Panc1 (cell line): ENCODE data around the gene ASPSCR1. TPM values are rescaled to one million over a fixed set of nuclear protein-coding genes. Genes with fewer than 3 reads are reported as not detected.

ENCODE experiments used
- ATAC-seq: fragments of 200-7000 bp; cut with Tn5 transposase; 2 replicates; pipeline ENCODE4 v1.9.1; 2020; ENCODE audit warnings: mild to moderate bottlenecking, moderate library complexity
- BruUV-seq: library from RNA; stranded (reverse); fragments of 400-500 nt; replicated peaks from 2 replicates; lab custom pipeline; 2021; lab: Mats Ljungman, UMichigan
- CTCF ChIA-PET: fragments of 300-600 bp; sonication (Branson Sonifier 250); formaldehyde crosslinking; loops from one replicate; lab custom pipeline; 2022; ENCODE audit warnings: antibody characterized with exemption; lab: Charles Lee
- POLR2A ChIA-PET: fragments of 300-600 bp; sonication (Branson Sonifier 250); formaldehyde crosslinking; loops from one replicate; lab custom pipeline; 2022; ENCODE audit warnings: antibody characterized with exemption; lab: Charles Lee
- DNase-seq: peaks from one replicate; pipeline ENCODE4 v3.0.0-alpha.2; 2010; ENCODE audit warnings: low read depth, low spot score
- H3K27ac ChIP-seq: 2 replicates; pipeline ENCODE4 v1.5.1; 2011; ENCODE audit warnings: mild to moderate bottlenecking, low read length, inconsistent platforms
- H3K27me3 ChIP-seq: fragments of 200-500 bp; sonication (Bioruptor generic); 2 replicates; pipeline ENCODE4 v1.6.0; 2014; ENCODE audit warnings: low read length, inconsistent platforms; ENCODE audit not compliant: control insufficient read depth, insufficient read depth
- H3K36me3 ChIP-seq: fragments of 200-500 bp; sonication (Bioruptor generic); 2 replicates; pipeline ENCODE4 v1.5.1; 2014; ENCODE audit warnings: inconsistent platforms, mild to moderate bottlenecking, low read length, moderate library complexity; ENCODE audit not compliant: control insufficient read depth, insufficient read depth
- H3K4me1 ChIP-seq: 2 replicates; pipeline ENCODE4 v1.5.1; 2011; ENCODE audit warnings: inconsistent platforms, mild to moderate bottlenecking, low read length, moderate library complexity; ENCODE audit not compliant: control insufficient read depth, insufficient read depth
- H3K4me3 ChIP-seq, 2 experiments: 2 replicates each; pipeline ENCODE4 v1.5.1; 2011 to 2012; ENCODE audit warnings: low read depth in 2 of 2, low read length in 2 of 2, mild to moderate bottlenecking in 2 of 2, inconsistent platforms in 1 of 2, moderate library complexity in 1 of 2
- H3K9me3 ChIP-seq: fragments of 200-500 bp; sonication (Bioruptor generic); 2 replicates; pipeline ENCODE4 v1.5.1; 2014; ENCODE audit warnings: low read depth, mild to moderate bottlenecking, inconsistent platforms, low read length, moderate library complexity; ENCODE audit not compliant: control insufficient read depth, insufficient read depth
- POLR2AphosphoS5 ChIP-seq: IDR thresholded peaks from 2 replicates; pipeline ENCODE4 v1.6.1; 2012; ENCODE audit warnings: mild to moderate bottlenecking, low read depth, low read length, moderate library complexity
- REST ChIP-seq, 2 experiments: IDR thresholded peaks; 2 replicates each; pipeline ENCODE4 v1.6.1; 2011 to 2012; ENCODE audit warnings: low read depth in 2 of 2, control low read depth in 1 of 2, low read length in 1 of 2, mild to moderate bottlenecking in 1 of 2, moderate library complexity in 1 of 2; ENCODE audit not compliant: insufficient read depth in 1 of 2
- SIN3A ChIP-seq: IDR thresholded peaks from 2 replicates; pipeline ENCODE4 v1.6.1; 2012; ENCODE audit warnings: low read depth, mild to moderate bottlenecking, low read length, moderate library complexity, borderline replicate concordance; ENCODE audit not compliant: insufficient read depth
- TCF7L2 ChIP-seq: IDR thresholded peaks from 2 replicates; pipeline ENCODE4 v1.6.1; 2011; ENCODE audit warnings: mild to moderate bottlenecking, low read depth, low read length, inconsistent platforms
- in situ Hi-C: cut with HindIII; loops from 2 replicates; pipeline ENCODE4 v1.10.0; 2016; ENCODE audit warnings: low sequenced_read_pairs, low pct_unique_long_range_greater_than_20kb
- intact Hi-C: fragments of 100-400 bp; cut with micrococcal nuclease; formaldehyde crosslinking; loops from one replicate; pipeline ENCODE4 v1.10.0; 2022; ENCODE audit not compliant: unreplicated experiment
- total RNA-seq: library from RNA; stranded (reverse); gene quantifications from one replicate; pipeline ENCODE4 v1.2.1, GENCODE V29; 2021; ENCODE audit not compliant: unreplicated experiment
- TF ChIP-seq, protein P1 (sequence below): fragments of 450-650 bp; IDR thresholded peaks from 2 replicates; pipeline ENCODE4 v1.5.1; 2017; ENCODE audit warnings: mild to moderate bottlenecking

Gene ASPSCR1
- total RNA-seq, 1 experiment from 2014 or later = 64.7 TPM

- Histone ChIP-seq H3K27ac (no peak overlapping the region), H3K36me3 (no peaks in the 10 kb centered on the region), H3K4me1 (no peaks in the 10 kb centered on the region), H3K4me3 (no peak overlapping the region), H3K9me3 (no peaks in the 10 kb centered on the region), H3K27me3 (no peaks in the 10 kb centered on the region)
- ChIA-PET POLR2A (interaction anchor here (0.6 kb wide), 1 partner anchor 17 kb away, joined by 5 read pairs; no protein-coding TSS in a partner anchor), CTCF (interaction anchor here (0.9 kb wide), 1 partner anchor 65 kb away, joined by 6 read pairs; no protein-coding TSS in a partner anchor)
- no peak for ATAC-seq
- in situ Hi-C loops (no loop called here), intact Hi-C loops (no loop called here)
- no peak for DNase-seq
- BruUV-seq = no TSS peak
- no peak for TF ChIP-seq SIN3A
- TF ChIP-seq, protein P1, sequence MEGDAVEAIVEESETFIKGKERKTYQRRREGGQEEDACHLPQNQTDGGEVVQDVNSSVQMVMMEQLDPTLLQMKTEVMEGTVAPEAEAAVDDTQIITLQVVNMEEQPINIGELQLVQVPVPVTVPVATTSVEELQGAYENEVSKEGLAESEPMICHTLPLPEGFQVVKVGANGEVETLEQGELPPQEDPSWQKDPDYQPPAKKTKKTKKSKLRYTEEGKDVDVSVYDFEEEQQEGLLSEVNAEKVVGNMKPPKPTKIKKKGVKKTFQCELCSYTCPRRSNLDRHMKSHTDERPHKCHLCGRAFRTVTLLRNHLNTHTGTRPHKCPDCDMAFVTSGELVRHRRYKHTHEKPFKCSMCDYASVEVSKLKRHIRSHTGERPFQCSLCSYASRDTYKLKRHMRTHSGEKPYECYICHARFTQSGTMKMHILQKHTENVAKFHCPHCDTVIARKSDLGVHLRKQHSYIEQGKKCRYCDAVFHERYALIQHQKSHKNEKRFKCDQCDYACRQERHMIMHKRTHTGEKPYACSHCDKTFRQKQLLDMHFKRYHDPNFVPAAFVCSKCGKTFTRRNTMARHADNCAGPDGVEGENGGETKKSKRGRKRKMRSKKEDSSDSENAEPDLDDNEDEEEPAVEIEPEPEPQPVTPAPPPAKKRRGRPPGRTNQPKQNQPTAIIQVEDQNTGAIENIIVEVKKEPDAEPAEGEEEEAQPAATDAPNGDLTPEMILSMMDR = no peak
- no peak for TF ChIP-seq REST (IDR thresholded peaks at IDR 0.05; ENCODE audit: insufficient read depth in 1 of 2, low read depth in 2 of 2, low read length in 1 of 2)
- no peak for TF ChIP-seq POLR2AphosphoS5
- TF ChIP-seq TCF7L2 = no peak
Measured at GRCh38 chr17:81950501-81950900, 26.9 kb upstream of the ASPSCR1 start.

DNA sequence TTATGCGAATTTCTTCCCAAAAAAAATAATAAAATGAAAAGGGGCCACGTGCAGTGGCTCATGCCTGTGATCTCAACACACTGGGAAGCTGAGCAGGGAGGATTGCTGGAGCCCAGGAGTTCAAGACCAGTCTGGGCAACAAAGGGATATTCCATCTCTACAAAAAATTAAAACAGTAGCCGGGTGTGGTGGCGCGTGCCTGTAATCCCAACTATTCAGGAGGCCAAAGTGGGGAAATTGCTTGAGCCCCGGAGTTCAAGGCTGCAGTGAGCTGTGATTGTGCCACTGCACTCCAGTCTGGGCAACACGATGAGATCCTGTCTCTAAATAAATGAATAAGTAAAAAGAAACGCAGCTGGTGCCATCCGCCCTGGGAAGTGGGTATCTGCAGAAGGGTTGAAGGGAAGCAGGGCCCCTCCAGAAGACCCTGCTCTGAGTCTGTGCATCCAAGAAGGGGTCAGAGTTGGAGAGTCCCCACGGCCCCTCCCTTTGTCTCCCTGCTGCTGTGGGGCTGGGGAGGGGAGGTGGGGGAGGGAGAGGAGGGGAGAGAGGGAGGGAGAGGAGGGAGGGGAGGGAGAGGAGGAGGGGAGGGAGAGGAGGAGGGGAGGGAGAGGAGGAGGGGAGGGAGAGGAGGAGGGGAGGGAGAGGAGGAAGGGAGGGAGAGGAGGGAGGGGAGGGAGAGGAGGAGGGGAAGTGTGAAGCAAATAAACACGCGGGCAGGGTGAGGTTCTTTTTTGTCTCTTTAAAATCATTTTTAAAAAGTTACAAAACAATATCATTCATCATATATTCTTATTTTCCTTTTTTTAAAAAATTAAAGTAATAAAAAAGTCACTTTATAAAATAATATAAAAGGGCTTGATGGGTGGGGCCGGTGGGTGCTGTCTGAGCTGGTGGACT, 25.4 kb upstream of the ASPSCR1 start:
- Histone ChIP-seq H3K27me3 (no peaks in the 10 kb centered on the region), H3K27ac (no peak overlapping the region), H3K4me3 (no peak overlapping the region), H3K9me3 (no peaks in the 10 kb centered on the region), H3K36me3 (no peaks in the 10 kb centered on the region), H3K4me1 (no peaks in the 10 kb centered on the region)
- BruUV-seq = no TSS peak
- intact Hi-C loops (no loop called here), in situ Hi-C loops (no loop called here)
- TF ChIP-seq, protein P1 = no peak
- TF ChIP-seq SIN3A (no peak), REST (IDR thresholded peaks at IDR 0.05; ENCODE audit: insufficient read depth in 1 of 2, low read depth in 2 of 2, low read length in 1 of 2) (no peak)
- no peak for ATAC-seq
- CTCF ChIA-PET = no interaction called here
- no peak for DNase-seq
- POLR2A ChIA-PET = interaction anchor here (0.6 kb wide), 1 partner anchor 16 kb away, joined by 5 read pairs; no protein-coding TSS in a partner anchor
